ENCODE measurements around the gene AOPEP. TPM values are rescaled to one million over a fixed set of nuclear protein-coding genes. Genes with fewer than 3 reads are reported as not detected.

AOPEP gene
- total RNA-seq, 1 donor from 2014 or later = 92.3 TPM

GRCh38 chr9:94974154-94974879 lies 247.8 kb downstream of the AOPEP start:
- no peak overlapping the region for H3K4me3 Mint-ChIP-seq (ENCODE audit: unreplicated experiment)
- H3K36me3 Mint-ChIP-seq (ENCODE audit: low read depth) = peaks cover 8% of the 10 kb centered on the region
- no peak for DNase-seq (ENCODE audit: low spot score)
- H3K9me3 Mint-ChIP-seq (ENCODE audit: low read depth) = no peaks in the 10 kb centered on the region
- no peaks in the 10 kb centered on the region for H3K27me3 Mint-ChIP-seq (ENCODE audit: low read depth)
- no peak for TF ChIP-seq CTCF (IDR thresholded peaks at IDR 0.05)
- peak overlapping the region; percentile 80 for H3K27ac Mint-ChIP-seq (ENCODE audit: unreplicated experiment)
- peaks cover 55% of the 10 kb centered on the region for H3K4me1 Mint-ChIP-seq (ENCODE audit: low read depth)

GRCh38 chr9:94975480-94975879 lies 249.0 kb downstream of the AOPEP start:
- peaks cover 7% of the 10 kb centered on the region for H3K36me3 Mint-ChIP-seq (ENCODE audit: low read depth)
- H3K27me3 Mint-ChIP-seq (ENCODE audit: low read depth) = no peaks in the 10 kb centered on the region
- peaks cover 49% of the 10 kb centered on the region for H3K4me1 Mint-ChIP-seq (ENCODE audit: low read depth)
- TF ChIP-seq CTCF (IDR thresholded peaks at IDR 0.05) = no peak
- no peak overlapping the region for H3K4me3 Mint-ChIP-seq (ENCODE audit: unreplicated experiment)
- no peak overlapping the region for H3K27ac Mint-ChIP-seq (ENCODE audit: unreplicated experiment)
- no peak for DNase-seq (ENCODE audit: low spot score)
- H3K9me3 Mint-ChIP-seq (ENCODE audit: low read depth) = no peaks in the 10 kb centered on the region

- DNase-seq (ENCODE audit: low spot score) = no peak
- H3K9me3 Mint-ChIP-seq (ENCODE audit: low read depth) = no peaks in the 10 kb centered on the region
- H3K4me1 Mint-ChIP-seq (ENCODE audit: low read depth) = peaks cover 45% of the 10 kb centered on the region
- no peak overlapping the region for H3K27ac Mint-ChIP-seq (ENCODE audit: unreplicated experiment)
- H3K4me3 Mint-ChIP-seq (ENCODE audit: unreplicated experiment) = no peak overlapping the region
- TF ChIP-seq CTCF (IDR thresholded peaks at IDR 0.05) = no peak
- H3K27me3 Mint-ChIP-seq (ENCODE audit: low read depth) = no peaks in the 10 kb centered on the region
- H3K36me3 Mint-ChIP-seq (ENCODE audit: low read depth) = peaks cover 7% of the 10 kb centered on the region
These were observed 249.6 kb downstream of the AOPEP start for GRCh38 chr9:94976077-94976476.

- H3K36me3 Mint-ChIP-seq (ENCODE audit: low read depth) = peaks cover 9% of the 10 kb centered on the region
- no peaks in the 10 kb centered on the region for H3K27me3 Mint-ChIP-seq (ENCODE audit: low read depth)
- no peak for TF ChIP-seq CTCF (IDR thresholded peaks at IDR 0.05)
- no peaks in the 10 kb centered on the region for H3K9me3 Mint-ChIP-seq (ENCODE audit: low read depth)
- no peak for DNase-seq (ENCODE audit: low spot score)
- H3K27ac Mint-ChIP-seq (ENCODE audit: unreplicated experiment) = peak overlapping the region; percentile 36
- peaks cover 34% of the 10 kb centered on the region for H3K4me1 Mint-ChIP-seq (ENCODE audit: low read depth)
- no peak overlapping the region for H3K4me3 Mint-ChIP-seq (ENCODE audit: unreplicated experiment)
These were observed 250.9 kb downstream of the AOPEP start for GRCh38 chr9:94977416-94977815.

GRCh38 chr9:94979904-94980507 lies 253.5 kb downstream of the AOPEP start:
- peaks cover 16% of the 10 kb centered on the region for H3K36me3 Mint-ChIP-seq (ENCODE audit: low read depth)
- H3K9me3 Mint-ChIP-seq (ENCODE audit: low read depth) = no peaks in the 10 kb centered on the region
- no peak for TF ChIP-seq CTCF (IDR thresholded peaks at IDR 0.05)
- no peak for DNase-seq (ENCODE audit: low spot score)
- no peaks in the 10 kb centered on the region for H3K27me3 Mint-ChIP-seq (ENCODE audit: low read depth)
- H3K27ac Mint-ChIP-seq (ENCODE audit: unreplicated experiment) = no peak overlapping the region
- peaks cover 10% of the 10 kb centered on the region for H3K4me1 Mint-ChIP-seq (ENCODE audit: low read depth)
- H3K4me3 Mint-ChIP-seq (ENCODE audit: unreplicated experiment) = no peak overlapping the region
